Calu3 (cell line): ENCODE measurements around the gene SMIM33. TPM values are rescaled to one million over a fixed set of nuclear protein-coding genes. Genes with fewer than 3 reads are reported as not detected.

ENCODE experiments used
- BruUV-seq: library from RNA; stranded (reverse); fragments of 400-500 nt; replicated peaks from 2 replicates; lab custom pipeline; 2021; lab: Mats Ljungman, UMichigan
- CTCF ChIA-PET: fragments of 300-600 bp; sonication (Branson Sonifier 250); formaldehyde crosslinking; loops from one replicate; lab custom pipeline; 2022; ENCODE audit warnings: antibody characterized with exemption; lab: Charles Lee
- DNase-seq: peaks from one replicate; pipeline ENCODE4 v3.0.0; 2022
- H3K27ac Mint-ChIP-seq: one replicate; pipeline ENCODE4 v1.8.0; 2022; ENCODE audit warnings: mixed read lengths; ENCODE audit not compliant: unreplicated experiment
- H3K27me3 Mint-ChIP-seq: one replicate; pipeline ENCODE4 v1.8.0; 2022; ENCODE audit warnings: mixed read lengths; ENCODE audit not compliant: unreplicated experiment
- H3K36me3 Mint-ChIP-seq: one replicate; pipeline ENCODE4 v1.8.0; 2022; ENCODE audit warnings: mild to moderate bottlenecking, moderate library complexity, mixed read lengths; ENCODE audit not compliant: insufficient read depth, unreplicated experiment
- H3K4me1 Mint-ChIP-seq: one replicate; pipeline ENCODE4 v1.8.0; 2022; ENCODE audit warnings: mild to moderate bottlenecking, low read depth, mixed read lengths; ENCODE audit not compliant: unreplicated experiment
- H3K4me3 Mint-ChIP-seq: one replicate; pipeline ENCODE4 v1.8.0; 2022; ENCODE audit warnings: mild to moderate bottlenecking, low read depth, moderate library complexity, mixed read lengths; ENCODE audit not compliant: unreplicated experiment
- H3K9me3 Mint-ChIP-seq: one replicate; pipeline ENCODE4 v1.8.0; 2022; ENCODE audit warnings: low read depth, mixed read lengths; ENCODE audit not compliant: unreplicated experiment
- intact Hi-C: fragments of 100-400 bp; cut with micrococcal nuclease; formaldehyde crosslinking; loops from one replicate; pipeline ENCODE4 v1.10.0; 2022; ENCODE audit not compliant: unreplicated experiment
- total RNA-seq: library from RNA; stranded (reverse); gene quantifications from 2 replicates; pipeline ENCODE4 v1.2.3, GENCODE V29; 2022
- TF ChIP-seq, protein P1 (sequence below): fragments of 200-600 bp; IDR thresholded peaks from one replicate; pipeline ENCODE4 v1.8.0; 2022; ENCODE audit warnings: antibody characterized with exemption; ENCODE audit not compliant: unreplicated experiment

The SMIM33 gene
- total RNA-seq, 1 experiment from 2014 or later = not detected

DNA sequence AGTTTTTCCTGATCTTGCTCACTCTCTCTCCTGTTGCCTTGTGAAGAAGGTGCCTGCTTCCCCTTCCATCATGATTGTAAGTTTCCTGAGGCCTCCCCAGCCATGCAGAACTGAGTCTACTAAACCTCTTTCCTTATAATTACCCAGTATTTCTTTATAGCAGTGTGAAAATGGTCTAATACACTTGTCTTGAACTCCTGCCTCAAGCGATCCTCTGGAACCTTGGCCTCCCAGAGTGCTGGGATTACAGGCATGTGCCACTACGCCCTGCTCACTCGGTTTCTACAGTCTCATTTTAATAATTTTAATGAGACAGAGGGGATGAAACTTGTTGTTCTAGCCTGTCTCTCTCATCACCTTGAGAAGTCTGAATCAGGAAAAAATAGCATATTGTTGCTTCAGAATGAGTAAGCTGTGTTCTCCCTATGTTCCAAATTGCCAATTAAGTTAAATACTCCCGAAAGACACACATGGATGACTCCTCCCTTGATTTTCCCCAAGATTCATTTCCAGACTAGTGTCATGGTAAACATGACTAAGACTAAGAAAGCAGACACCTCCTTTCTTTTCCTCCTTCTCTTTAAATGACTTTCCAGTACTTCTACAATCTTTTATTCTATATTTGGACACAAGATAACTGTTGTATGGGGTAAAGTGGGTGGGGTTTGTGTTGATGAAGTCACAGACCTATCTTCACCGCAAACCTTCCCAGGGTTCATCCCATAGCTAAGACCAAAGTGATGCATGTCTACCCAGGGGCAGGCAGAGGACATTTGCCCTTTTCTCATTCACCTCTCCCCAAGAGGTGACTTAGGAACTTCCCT lies 23.6 kb upstream of the SMIM33 start:
- H3K36me3 Mint-ChIP-seq = no peaks in the 10 kb centered on the region
- H3K27ac Mint-ChIP-seq = no peak overlapping the region
- TF ChIP-seq, protein P1, sequence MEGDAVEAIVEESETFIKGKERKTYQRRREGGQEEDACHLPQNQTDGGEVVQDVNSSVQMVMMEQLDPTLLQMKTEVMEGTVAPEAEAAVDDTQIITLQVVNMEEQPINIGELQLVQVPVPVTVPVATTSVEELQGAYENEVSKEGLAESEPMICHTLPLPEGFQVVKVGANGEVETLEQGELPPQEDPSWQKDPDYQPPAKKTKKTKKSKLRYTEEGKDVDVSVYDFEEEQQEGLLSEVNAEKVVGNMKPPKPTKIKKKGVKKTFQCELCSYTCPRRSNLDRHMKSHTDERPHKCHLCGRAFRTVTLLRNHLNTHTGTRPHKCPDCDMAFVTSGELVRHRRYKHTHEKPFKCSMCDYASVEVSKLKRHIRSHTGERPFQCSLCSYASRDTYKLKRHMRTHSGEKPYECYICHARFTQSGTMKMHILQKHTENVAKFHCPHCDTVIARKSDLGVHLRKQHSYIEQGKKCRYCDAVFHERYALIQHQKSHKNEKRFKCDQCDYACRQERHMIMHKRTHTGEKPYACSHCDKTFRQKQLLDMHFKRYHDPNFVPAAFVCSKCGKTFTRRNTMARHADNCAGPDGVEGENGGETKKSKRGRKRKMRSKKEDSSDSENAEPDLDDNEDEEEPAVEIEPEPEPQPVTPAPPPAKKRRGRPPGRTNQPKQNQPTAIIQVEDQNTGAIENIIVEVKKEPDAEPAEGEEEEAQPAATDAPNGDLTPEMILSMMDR = no peak
- DNase-seq = no peak
- H3K4me3 Mint-ChIP-seq = no peak overlapping the region
- H3K4me1 Mint-ChIP-seq = no peaks in the 10 kb centered on the region
- intact Hi-C loops = no loop called here
- H3K9me3 Mint-ChIP-seq = no peaks in the 10 kb centered on the region
- no TSS peak for BruUV-seq
- CTCF ChIA-PET = interaction anchor here (0.6 kb wide), 1 partner anchor 45 kb away, joined by 6 read pairs; no protein-coding TSS in a partner anchor
- H3K27me3 Mint-ChIP-seq = peaks cover 56% of the 10 kb centered on the region

DNA sequence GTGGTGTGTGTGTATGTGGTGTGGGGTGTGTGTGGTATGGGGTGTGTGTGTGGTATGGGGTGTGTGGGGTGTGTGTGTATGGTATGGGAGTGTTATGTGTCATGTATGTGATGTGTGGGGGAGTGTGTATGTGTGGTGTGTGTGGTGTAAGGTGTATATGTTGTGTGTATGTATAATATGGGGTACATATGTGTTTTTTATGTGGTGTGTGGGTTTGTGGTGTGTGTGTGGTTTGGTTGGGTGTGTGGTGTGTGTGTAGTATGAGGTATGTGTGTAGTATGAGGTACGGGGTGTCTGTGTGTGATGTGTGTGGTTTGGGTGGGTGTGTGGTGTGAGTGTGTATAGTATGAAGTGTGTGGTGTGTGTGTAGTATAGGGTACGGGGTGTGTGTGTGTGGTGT lies 19.6 kb upstream of the SMIM33 start:
- Mint-ChIP-seq H3K27ac (no peak overlapping the region), H3K4me3 (no peak overlapping the region), H3K36me3 (no peaks in the 10 kb centered on the region), H3K9me3 (no peaks in the 10 kb centered on the region), H3K4me1 (no peaks in the 10 kb centered on the region), H3K27me3 (peaks cover 32% of the 10 kb centered on the region)
- TF ChIP-seq, protein P1 = no peak
- intact Hi-C loops = no loop called here
- CTCF ChIA-PET = no interaction called here
- BruUV-seq = no TSS peak
- no peak for DNase-seq

DNA sequence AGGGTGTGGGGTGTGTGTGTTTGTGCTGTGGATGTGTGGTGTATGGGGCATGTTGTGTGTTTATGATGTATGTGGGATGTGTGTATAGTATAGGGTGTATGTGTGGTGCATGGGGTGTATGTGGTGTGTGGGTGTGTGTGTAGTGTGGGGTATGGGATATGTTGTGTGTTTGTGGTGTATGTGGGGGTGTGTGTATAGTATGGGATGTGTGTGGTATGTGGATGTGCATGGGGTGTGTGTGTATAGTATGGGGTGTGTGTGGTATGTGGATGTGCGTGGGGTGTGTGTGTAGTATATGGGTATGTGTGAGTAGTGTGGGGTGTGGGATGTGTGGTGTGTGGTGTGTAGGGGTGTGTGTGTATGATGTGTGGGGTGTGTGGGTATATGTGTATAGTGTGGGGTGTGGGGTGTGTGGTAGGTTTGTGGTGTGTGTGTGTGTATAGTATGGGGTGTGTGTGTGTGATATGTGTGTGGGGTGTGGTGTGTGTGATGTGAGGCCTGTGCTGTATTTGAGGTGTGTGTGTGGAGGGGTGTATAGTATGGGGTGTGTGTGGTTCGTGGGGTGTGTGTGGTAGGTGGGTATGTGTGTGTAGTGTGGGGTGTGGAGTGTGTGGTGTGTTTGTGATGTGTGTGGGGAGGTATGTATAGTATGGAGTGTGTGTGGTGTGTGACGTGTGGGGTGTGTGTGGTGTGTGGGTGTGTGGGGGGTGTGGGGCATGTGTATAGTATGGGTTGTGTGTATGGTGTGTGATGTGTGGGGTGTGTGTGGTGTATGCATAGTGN lies 18.7 kb upstream of the SMIM33 start:
- no peak overlapping the region for H3K27ac Mint-ChIP-seq
- H3K27me3 Mint-ChIP-seq = peaks cover 23% of the 10 kb centered on the region
- CTCF ChIA-PET = no interaction called here
- intact Hi-C loops = no loop called here
- H3K36me3 Mint-ChIP-seq = no peaks in the 10 kb centered on the region
- H3K4me1 Mint-ChIP-seq = no peaks in the 10 kb centered on the region
- H3K4me3 Mint-ChIP-seq = no peak overlapping the region
- H3K9me3 Mint-ChIP-seq = no peaks in the 10 kb centered on the region
- no TSS peak for BruUV-seq
- DNase-seq = no peak
- TF ChIP-seq, protein P1 = no peak

DNA sequence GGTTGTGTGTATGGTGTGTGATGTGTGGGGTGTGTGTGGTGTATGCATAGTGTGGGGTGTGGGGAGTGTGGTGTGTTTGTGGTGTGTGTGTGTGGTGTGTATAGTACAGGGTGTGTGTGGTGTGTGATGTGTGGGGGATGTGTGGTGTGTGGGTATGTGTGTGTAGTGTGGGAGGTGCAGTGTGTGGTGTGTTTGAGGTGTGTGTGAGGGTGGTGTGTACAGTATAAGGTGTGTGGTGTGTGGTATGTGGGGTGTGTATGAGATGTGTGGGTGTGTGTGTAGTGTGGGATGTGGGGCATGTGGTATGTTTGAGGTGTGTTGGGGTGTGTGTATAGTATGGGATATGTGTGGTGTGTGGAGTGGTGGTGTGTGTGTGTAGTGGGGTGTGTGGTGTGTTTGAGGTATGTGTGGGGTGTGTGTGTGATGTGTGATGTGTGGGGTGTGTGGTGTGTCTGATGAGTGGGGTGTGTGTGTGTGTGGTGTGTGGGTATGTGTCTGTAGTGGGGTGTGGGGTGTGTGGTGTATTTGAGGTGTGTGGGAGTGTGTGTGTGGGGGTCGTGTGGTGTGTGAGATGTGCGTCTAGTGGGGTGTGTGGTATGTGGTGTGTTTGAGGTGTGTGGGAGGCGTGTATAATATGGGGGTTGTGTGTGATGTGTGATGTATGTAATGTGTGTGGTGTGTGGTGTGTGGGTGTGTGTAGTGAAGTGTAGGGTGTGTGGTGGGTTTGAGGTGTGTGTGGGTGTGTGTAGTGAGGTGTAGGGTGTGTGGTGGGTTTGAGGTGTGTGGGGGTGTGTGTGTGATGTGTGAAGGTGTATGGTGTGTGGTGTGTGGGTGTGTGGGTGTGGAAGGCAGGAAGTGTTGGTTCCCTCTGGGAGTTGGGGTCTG lies 16.9 kb upstream of the SMIM33 start:
- H3K9me3 Mint-ChIP-seq = no peaks in the 10 kb centered on the region
- H3K27ac Mint-ChIP-seq = no peak overlapping the region
- H3K27me3 Mint-ChIP-seq = peaks cover 5% of the 10 kb centered on the region
- H3K36me3 Mint-ChIP-seq = no peaks in the 10 kb centered on the region
- H3K4me3 Mint-ChIP-seq = no peak overlapping the region
- H3K4me1 Mint-ChIP-seq = peaks cover 4% of the 10 kb centered on the region
- intact Hi-C loops = no loop called here
- no peak for DNase-seq
- CTCF ChIA-PET = no interaction called here
- no TSS peak for BruUV-seq
- TF ChIP-seq, protein P1 = no peak
